Brain microvascular endothelial cell (primary cell): Measurements from ENCODE around the gene TAS2R1.

Source experiments
- DNase-seq: peaks from one replicate; pipeline ENCODE4 v3.0.0-alpha.2; 2020
- H3K27ac ChIP-seq: fragments of 250-450 bp; sonication (Bioruptor Pico); 2 replicates; pipeline ENCODE4 v1.5.1; 2020; ENCODE audit warnings: mild to moderate bottlenecking, moderate library complexity
- H3K27me3 ChIP-seq: fragments of 250-450 bp; sonication (Bioruptor Pico); replicated peaks from 2 replicates; pipeline ENCODE4 v1.5.1; 2020; ENCODE audit warnings: mild to moderate bottlenecking
- H3K36me3 ChIP-seq: fragments of 250-450 bp; sonication (Bioruptor Pico); replicated peaks from 2 replicates; pipeline ENCODE4 v1.5.1; 2020; ENCODE audit warnings: mild to moderate bottlenecking
- H3K4me3 ChIP-seq: 2 replicates; pipeline ENCODE4 v1.5.1; 2011; ENCODE audit warnings: low read depth, mild to moderate bottlenecking, control low read depth, low read length, moderate library complexity
- CTCF ChIP-seq: IDR thresholded peaks from 2 replicates; pipeline ENCODE4 v1.5.1; 2011; ENCODE audit warnings: low read depth, mild to moderate bottlenecking, moderate library complexity, low read length, control low read depth, inconsistent platforms; ENCODE audit errors: missing control alignments
- in situ Hi-C: cut with HindIII; loops from 2 replicates; pipeline ENCODE4 v1.10.0; 2017; ENCODE audit warnings: low sequenced_read_pairs, low pct_ligation_motif_present

Gene TAS2R1

GRCh38 chr5:9622971-9623421 is 7.2 kb downstream of the TAS2R1 start:
- in situ Hi-C loops, result no loop called here
- Histone ChIP-seq H3K27me3 (no peaks in the 10 kb centered on the region), H3K36me3 (no peaks in the 10 kb centered on the region), H3K27ac (peak overlapping the region; percentile 22), H3K4me3 (no peak overlapping the region)
- DNase-seq, result peak; percentile 73
- no peak for TF ChIP-seq CTCF

- DNase-seq, result peak; percentile 84
- H3K27me3 ChIP-seq, result no peaks in the 10 kb centered on the region
- no peaks in the 10 kb centered on the region for H3K36me3 ChIP-seq
- in situ Hi-C loops, result no loop called here
- H3K27ac ChIP-seq, result peak overlapping the region; percentile 35
- no peak overlapping the region for H3K4me3 ChIP-seq
- no peak for TF ChIP-seq CTCF
These were observed 8.7 kb downstream of the TAS2R1 start for GRCh38 chr5:9621379-9621903.

GRCh38 chr5:9619331-9620092 is 10.6 kb downstream of the TAS2R1 start:
- in situ Hi-C loops, result no loop called here
- Histone ChIP-seq H3K4me3 (no peak overlapping the region), H3K36me3 (no peaks in the 10 kb centered on the region), H3K27me3 (no peaks in the 10 kb centered on the region), H3K27ac (no peak overlapping the region)
- no peak for TF ChIP-seq CTCF
- DNase-seq, result no peak

GRCh38 chr5:9617739-9618504 is 12.2 kb downstream of the TAS2R1 start:
- no peaks in the 10 kb centered on the region for H3K27me3 ChIP-seq
- peak; percentile 4 for DNase-seq

GRCh38 chr5:9617221-9617620 is 12.9 kb downstream of the TAS2R1 start:
- no peak for TF ChIP-seq CTCF
- in situ Hi-C loops, result no loop called here
- Histone ChIP-seq H3K4me3 (no peak overlapping the region), H3K27me3 (no peaks in the 10 kb centered on the region), H3K27ac (no peak overlapping the region), H3K36me3 (no peaks in the 10 kb centered on the region)
- peak; percentile 7 for DNase-seq

More at GRCh38 chr5:9617739-9618504, 12.2 kb downstream of the TAS2R1 start:
- Histone ChIP-seq H3K27ac (no peak overlapping the region), H3K36me3 (no peaks in the 10 kb centered on the region), H3K4me3 (no peak overlapping the region)
- peak; percentile 19 for TF ChIP-seq CTCF
- in situ Hi-C loops, result no loop called here
